Left lobe of liver (tissue), 2 donors: Measurements from ENCODE around the gene ROBO1. TPM values are rescaled to one million over a fixed set of nuclear protein-coding genes. Genes with fewer than 3 reads are reported as not detected.

Source experiments
- ATAC-seq: fragments of 200-7000 bp; cut with Tn5 transposase; one replicate; pipeline ENCODE4 v1.9.1; 2020; ENCODE audit warnings: mild to moderate bottlenecking, moderate library complexity
- DNase-seq: peaks from one replicate; pipeline ENCODE4 v3.0.0-alpha.2; 2020; ENCODE audit warnings: low spot score
- total RNA-seq: library from RNA; stranded (reverse); gene quantifications from one replicate; pipeline ENCODE4 v1.2.1, GENCODE V29; 2021
- donor health status: DM: no; HTN: no; CAD: no; lungs with moderate emphysema.
- donor health status: DM: no; HTN: yes; CAD: no.

Gene ROBO1
- total RNA-seq, 1 donor from 2014 or later: 3.1 TPM

DNA sequence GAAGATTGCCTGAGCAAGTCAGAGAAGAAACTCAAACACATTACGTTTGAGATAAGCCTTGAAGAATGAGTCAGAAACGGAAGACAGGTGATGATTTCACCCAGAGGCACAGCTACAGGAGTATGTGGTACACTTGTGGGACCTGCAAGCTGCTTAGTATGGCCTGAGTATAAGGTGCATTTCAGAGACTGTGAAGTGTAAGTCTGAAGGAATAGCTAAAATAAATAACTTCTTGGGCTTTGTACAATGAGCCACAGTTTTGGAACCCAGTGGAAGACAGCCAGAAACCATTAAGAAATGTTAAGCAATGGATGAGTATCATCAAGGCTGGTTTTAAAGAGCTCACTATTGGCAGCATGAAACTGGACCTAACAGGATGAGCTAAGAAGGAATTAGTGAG lies 826.2 kb downstream of the ROBO1 start:
- ATAC-seq (no peak), DNase-seq (no peak)

DNA sequence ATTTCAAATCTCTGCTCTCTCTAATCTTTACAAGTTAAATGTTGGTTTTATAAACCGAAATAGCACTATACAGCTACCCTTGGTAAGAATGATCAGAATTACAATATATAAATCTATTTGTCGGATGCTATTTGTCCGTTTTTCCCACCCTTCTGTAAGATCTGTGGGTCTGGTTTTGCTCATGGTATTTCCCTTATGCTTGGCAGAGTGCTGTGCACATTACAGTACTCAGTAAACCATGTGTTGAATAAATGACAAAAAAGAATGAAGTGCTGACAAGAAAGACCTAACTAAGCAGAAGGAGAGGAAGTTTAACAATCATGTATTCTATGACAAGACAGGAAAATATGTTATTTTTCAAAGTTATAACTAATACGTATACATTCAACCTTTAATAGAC lies 827.2 kb downstream of the ROBO1 start:
- ATAC-seq: no peak
- DNase-seq: no peak

DNA sequence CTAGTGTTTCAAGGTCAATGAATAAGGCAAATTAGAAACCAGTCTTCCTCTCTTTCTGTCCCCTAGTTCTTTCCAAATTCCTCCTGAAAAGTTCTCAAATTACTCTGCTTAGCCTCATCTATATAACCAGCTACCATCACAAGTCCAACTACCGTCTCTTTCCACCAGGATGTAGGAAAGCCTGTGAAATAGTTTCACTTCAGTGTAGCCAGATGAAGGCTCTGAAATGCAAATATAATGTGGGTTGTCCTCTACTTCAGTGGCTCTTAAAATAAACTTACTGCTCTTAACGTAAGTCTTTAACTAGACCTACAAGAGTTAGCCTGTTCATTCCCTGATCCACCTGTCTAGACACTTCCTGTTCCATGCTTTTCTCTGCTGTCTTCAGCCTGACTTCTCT lies 827.7 kb downstream of the ROBO1 start:
- no peak for ATAC-seq
- DNase-seq: no peak

DNA sequence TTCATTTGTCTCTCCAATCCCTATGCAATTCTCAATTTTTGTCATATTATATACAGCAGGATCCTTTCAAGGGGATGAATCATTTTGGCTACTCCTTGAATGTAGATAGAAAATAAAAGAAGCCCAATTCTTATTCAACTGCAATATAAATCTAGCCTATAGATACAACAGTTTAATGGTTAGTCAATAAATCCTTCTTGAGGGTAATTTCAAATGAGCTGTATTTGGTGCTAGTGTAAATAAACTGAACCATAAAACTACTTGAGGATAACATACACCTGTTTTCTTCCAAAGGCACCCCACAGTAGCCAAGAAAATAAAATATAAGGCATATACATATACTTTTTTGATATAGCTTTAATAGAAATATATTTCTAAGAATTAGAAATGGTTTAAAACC lies 830.3 kb downstream of the ROBO1 start:
- no peak for DNase-seq
- no peak for ATAC-seq

DNA sequence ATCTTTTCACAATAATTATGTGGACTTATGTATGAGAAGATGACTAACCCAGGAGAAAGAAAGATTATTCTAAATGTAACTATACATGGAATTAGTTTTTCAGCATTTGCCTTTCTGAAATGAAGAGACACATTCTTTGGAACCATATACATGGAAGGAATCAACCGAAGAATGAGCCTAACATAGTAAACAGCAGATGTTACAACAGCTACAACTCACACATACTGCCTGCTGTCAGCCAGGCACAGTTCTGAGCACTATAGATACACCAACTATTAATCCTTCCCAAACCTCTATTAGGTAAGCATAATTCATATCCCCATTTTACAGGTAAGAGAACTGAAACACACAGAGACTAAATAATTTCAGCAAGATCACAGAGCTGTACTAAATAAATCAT lies 840.0 kb downstream of the ROBO1 start:
- DNase-seq (no peak), ATAC-seq (no peak)

DNA sequence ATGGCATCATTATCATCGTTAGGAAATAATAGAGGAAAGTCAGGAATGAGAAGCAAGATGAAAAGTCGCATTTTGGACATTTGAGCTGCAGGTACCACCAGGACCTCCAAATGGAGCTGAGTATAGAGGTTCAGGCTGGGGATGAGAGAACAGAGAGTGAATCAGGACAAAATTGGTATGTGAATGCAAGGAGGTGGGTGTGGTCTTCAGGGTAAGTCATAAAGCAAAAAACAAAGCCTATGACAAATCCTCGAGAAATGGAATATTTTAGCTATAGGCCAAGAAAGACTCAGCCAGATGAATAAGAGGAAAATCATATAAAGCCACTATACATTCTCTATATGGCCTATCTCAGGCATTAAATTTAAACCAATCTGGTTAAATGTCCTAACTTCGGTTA lies 841.3 kb downstream of the ROBO1 start:
- no peak for DNase-seq
- no peak for ATAC-seq

DNA sequence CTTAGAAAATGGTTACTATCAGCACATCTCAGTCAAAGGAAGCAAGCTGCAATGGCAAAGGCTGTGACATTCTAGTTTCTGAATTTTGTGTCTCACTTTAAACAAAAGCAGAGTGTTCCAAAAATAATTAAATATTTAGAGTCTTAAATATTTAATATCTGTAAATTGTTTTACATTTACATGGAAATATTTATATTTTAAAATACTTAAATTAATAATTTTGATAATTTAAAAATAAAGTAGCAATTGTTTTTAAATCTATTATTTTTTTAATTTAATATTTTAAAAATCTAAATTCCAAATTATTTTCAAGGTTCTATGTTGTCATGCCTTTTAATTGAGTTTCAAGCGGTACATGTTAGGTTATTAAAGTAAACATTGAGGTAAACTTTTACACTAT lies 843.1 kb downstream of the ROBO1 start:
- ATAC-seq (no peak), DNase-seq (no peak)

DNA sequence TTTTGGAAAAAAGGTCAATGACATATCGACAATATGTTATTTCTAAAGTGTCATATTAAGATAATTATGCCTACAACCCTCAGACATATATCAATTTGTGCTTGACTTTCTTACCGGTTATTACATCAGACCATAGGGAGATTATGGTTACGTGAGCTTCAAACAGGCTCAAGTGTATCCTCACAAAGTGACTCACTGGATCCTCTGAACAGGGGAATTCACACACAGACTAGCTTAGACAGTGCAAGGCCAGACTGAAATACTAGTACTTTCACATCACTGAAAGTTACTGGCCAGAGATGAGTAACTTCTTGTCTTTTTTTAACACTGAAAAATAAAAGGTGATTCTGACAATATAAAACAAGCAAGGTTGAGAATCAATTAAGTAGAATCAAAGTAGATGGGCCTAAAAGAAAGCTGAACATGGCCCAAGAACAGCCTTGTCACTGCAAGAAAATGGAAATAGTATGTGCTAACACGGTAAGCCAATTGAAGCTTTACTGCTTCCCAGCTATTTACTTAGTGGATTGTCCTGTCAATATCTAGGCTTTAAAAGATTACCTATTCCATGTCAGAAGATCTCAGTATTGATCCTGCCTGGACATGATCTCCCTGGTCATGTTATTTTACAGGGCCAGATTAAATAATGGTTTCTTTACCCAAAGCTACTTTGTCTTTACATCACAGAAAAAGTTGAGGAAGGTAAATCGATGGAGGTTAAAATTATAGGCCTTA lies 848.6 kb downstream of the ROBO1 start:
- peak; percentile 20 for ATAC-seq

DNA sequence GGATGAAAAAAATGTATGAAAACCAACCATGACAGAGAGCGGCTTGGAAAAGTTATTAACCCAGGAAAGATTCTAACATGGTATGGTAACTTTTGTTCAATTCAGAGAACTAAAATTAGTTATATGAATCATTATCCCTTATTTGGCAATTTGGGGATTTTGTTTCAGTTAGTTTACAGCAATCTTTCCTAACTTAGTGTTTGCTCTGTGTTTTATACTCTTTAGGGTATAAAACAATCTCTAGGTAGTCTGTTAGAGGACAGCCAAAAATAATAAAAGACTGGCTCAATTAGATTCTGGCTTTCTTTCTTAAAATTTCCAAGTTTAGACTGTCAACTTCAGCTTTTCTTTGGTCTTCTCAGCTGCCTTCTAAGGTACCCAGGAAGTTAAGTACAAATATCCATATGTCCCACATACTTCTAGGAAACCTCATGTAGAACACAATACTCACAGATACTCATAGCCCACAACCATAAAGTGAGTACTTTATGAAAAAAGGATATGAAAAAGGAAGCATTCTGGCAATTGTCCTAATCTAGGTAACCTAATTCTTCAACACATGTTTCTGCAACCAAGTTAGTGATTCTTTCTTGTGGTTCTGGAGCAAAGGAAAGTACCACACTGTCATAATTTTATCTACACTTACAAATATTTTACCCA lies 849.3 kb downstream of the ROBO1 start:
- ATAC-seq: no peak
- no peak for DNase-seq

More for the DNA sequence above, 848.6 kb downstream of the ROBO1 start:
- DNase-seq: no peak

DNA sequence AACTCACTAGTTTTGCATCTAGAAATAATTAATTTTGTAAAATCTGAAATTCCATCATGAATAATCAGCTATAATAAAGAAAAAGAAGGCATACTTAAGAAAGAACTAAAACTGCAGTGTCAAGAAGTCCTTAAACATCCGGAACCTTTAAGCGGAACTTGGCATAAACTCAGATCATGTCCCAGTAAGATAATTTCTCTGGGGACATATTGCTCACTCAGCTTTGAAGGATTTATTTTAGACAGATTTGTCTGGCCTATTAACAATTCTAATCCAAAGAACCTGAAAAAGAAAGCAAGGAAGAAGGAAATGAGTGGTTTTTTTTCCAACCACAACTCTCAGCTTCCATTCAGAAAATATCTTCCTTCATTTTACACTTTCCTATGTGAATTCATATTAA lies 850.3 kb downstream of the ROBO1 start:
- DNase-seq (no peak), ATAC-seq (no peak)

DNA sequence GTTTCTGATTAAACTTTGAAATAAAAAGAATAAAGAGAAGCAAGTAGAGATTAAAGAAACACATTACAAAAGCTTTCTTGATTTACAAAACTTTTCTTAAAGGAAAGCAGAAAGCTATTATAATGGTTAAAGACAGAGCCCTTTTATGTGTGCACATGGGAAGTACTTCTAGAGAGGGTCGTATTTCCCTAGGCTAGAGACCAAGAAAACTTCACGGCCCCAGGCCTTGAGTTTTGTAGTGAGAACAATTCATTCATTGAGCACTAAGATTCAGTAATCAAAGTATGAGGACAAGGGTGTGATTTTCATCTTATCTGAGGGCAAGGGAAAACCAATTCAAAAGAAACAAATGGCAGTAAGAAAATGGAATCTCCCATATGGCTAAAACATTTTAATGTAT lies 854.1 kb downstream of the ROBO1 start:
- DNase-seq (no peak), ATAC-seq (no peak)

DNA sequence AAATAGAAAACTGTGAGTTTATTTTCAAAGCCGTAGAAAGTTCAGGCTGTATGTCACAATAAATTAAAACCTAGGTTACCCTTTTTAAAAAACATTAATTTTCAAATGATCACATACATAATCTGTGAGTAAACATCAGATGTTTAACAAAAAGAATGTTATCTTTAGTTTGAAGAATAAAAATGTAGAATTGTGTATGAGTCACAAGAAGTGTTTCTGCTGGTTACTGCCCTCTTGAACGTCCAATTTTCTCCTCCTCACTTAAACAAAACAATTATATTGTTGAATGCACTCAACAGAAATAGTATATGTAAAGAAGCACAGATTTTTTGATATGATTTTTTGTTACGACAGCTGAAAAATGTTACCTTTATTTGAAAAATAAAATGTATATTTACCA lies 855.1 kb downstream of the ROBO1 start:
- DNase-seq: no peak
- ATAC-seq: no peak

DNA sequence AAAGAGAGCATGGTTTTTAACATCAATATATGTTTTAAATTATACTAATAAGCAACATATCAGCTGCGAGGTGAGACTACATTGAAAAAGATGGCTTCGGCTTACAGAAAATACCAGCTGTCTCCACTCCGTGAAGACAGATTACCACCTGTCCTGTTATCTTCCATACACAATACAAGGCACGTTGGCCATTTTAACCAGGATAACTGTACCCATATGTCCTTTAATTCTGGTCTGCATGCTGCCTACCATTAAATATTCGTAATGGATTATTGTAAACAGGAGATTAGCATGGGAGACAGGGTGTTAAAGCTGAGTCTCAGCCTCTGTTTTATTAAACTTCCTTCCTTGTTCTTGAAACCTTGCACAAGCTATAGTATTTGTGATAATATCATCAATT lies 855.5 kb downstream of the ROBO1 start:
- no peak for ATAC-seq
- DNase-seq: no peak

DNA sequence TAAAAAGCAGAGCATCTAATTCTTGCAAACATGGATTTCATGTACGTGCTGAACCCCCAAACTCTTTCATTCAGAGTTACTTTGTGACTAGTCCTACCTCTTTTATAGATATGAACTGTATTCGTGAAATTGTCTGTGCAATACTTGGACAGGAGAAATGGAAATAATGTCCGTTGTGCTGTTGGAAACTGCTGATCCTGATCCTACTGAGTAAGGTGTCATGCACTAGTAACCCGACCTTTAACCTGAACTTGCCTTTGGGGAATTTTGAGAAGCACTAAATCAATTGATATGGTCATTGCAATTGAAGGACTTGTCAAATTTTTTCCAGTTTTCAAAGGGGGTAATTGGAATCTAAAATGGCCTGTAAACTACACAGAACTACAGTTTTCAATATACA lies 856.4 kb downstream of the ROBO1 start:
- ATAC-seq (no peak), DNase-seq (no peak)

DNA sequence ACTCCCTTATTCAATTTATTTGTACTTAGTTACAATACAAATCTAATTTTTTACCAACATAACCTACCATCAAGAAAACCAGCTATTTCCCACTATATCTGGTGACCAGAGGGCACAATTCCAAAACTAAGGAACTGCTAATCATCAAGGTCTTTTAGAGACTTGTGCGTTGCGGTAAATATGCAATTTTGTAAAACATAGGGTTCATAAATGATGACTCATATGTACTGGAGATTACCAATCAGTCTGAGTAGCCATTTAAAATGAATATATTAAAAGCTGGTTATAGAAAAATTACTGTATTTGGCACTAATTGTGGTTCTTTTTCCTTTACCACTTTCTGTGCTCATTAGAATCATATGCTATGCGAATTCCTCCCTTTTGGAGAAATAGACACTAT lies 859.6 kb downstream of the ROBO1 start:
- DNase-seq (no peak), ATAC-seq (no peak)

DNA sequence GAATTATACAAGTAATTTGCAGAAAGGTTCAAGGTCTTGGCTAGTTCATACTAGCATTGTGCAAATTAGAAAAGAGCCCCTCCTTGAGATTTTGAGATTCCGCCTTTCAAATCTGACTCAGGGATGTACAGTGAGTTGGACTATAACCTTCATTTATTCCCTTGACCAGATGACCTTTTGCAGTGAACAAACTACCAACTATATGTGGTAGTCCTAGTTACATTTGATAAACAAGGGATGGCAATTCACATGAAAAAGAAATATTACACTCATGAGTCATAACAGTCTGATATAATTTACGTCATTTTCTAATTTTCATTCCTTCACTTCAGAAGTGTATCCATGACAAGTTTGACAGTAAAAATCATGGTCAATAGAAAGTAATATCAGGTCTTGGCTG lies 860.4 kb downstream of the ROBO1 start:
- no peak for DNase-seq
- ATAC-seq: no peak

DNA sequence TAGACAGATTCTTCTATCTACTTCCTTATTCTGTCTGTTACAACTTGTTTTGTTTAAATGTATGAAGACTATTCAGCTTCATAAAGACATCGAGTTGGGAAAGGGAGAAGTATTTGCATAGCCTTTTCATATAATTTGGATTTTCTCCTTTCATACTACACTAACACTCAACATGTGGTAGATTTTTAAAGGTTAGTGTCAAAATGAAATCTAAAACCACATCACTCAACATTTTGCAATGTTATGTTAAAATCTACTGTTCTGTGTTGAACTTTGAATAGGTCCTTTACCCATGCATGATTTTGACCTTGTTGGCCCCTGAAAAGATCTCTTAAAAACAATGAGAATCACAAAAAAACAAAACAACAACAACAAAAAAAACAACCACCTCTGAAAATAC lies 860.9 kb downstream of the ROBO1 start:
- no peak for DNase-seq
- ATAC-seq: no peak

DNA sequence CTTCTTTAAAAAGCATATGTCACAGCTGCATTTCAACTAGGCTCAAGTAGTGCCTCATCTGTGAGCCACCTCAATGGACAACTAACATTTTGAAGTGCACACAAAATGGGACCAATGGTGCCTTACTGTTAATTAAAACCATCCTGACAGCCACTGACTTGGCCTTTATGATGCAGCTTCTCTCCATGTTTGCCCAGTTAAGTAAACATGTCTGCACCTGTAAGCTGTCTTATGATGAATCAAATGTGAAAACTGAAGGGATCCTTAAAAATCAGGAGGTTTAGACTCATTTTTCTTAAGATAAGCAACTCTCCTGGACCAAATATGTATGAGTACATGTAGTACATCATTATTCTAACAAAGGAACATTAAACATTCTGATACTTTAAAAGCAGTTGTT lies 861.6 kb downstream of the ROBO1 start:
- ATAC-seq (no peak), DNase-seq (no peak)

DNA sequence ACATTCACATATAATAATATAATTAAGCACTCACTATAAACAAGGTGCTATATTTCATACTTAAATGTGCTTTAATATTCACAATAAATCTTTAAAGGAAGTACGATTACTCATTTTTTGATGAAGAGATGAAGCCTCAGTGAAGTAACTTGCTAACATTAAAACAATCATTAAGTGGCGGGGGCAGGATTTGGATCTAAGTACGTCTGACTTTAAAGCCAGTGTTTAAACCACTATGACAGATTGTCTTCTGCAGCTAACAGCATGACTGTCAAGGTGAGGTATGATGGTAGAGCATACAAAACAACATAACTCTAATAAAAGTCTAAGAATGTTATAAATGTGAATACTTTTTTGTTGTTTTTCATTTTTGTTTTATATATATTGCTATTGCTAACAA lies 862.1 kb downstream of the ROBO1 start:
- no peak for DNase-seq

DNA sequence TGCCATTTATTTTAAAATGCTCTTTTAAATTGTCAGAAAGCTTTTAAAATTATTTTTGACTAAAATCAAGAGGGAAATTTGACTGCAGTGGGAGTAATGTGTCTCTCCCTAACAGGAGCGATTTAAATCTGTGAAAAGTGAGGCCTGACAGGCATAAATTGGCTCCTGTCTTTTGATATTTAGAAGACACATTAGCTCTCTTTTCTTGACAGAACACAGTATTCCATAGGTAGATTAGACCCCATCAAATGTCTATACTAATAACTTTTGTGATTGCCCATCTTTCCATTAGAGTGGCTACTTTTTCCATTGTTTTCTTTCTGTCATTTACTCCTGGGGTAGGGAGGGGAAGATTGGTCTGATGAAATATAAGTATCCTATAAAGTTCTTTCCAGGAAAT lies 866.3 kb downstream of the ROBO1 start:
- ATAC-seq (no peak), DNase-seq (no peak)

More for the DNA sequence above, 862.1 kb downstream of the ROBO1 start:
- no peak for ATAC-seq

DNA sequence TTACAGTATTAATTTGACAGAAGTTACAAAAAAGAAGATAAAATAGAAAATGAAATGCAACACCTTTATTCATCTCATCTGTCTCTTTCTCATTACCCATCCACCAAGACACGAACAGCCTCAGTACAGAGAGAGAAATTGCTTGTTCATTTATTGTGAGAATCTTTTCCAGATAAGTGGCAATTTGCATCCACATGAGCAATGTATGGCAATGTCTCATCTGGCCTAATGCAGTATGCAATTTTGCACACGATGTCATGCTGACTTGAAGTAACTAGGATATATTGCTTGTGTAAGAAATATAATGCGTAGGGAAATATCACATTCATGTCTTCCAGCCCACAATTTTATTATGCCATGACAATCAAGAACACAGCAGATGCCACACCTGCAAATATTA lies 866.9 kb downstream of the ROBO1 start:
- ATAC-seq (no peak), DNase-seq (no peak)

DNA sequence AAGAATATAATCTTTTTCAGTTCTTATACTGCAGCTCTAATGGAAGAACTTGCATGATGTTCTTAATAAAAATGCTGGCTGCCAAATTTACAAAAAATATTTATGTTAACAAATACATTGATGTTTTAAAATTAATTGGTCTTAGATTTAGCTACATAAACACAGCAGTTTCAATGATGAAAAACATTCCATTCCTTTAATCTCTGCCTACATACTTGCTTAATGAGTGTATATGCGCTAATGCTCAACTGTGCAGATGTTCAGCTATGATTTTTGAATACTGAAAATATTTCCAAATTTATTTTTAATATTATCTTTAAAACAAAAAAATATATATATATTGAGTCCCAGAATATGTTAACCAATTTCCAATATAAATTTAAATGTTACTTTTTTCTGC lies 867.4 kb downstream of the ROBO1 start:
- ATAC-seq (no peak), DNase-seq (no peak)

DNA sequence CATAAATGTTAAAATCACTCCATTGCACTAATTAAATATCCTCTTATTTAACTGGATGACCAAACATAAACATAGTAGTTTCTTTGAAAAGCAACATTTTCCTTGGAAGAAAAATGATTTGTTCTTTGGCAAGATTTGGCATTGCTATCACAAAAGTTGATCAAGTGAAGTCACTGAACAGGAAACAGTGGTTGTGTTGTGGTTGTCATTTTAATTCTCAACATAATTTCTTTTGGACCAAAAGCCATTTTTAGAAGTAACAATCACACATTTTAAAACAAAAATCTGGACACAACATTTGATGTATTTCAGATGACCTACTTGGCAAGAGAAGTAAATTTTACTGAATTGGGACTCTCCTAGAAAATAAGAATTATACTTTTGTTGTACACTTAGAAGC lies 872.3 kb downstream of the ROBO1 start:
- no peak for ATAC-seq
- DNase-seq: no peak
